Activated effector memory CD4-positive, alpha-beta T cell treated with Interleukin-2 at 50 U/mL for 16 hours (primary cell): ENCODE measurements around the gene AGAP3.

Source experiments
- DNase-seq: peaks from one replicate; pipeline ENCODE4 v3.0.0-alpha.2; 2020

The AGAP3 gene

GRCh38 chr7:151110941-151111645, 24.8 kb downstream of the AGAP3 start:
- DNase-seq = peak; percentile 63

- no peak for DNase-seq
These were observed 27.3 kb downstream of the AGAP3 start for GRCh38 chr7:151113344-151114150.

GRCh38 chr7:151114151-151115090, 28.1 kb downstream of the AGAP3 start:
- DNase-seq = no peak

- DNase-seq = no peak
These were observed 29.0 kb downstream of the AGAP3 start for GRCh38 chr7:151115121-151115835.

GRCh38 chr7:151115836-151116418, 29.7 kb downstream of the AGAP3 start:
- DNase-seq = no peak

- DNase-seq = no peak
These were observed 30.5 kb downstream of the AGAP3 start for GRCh38 chr7:151116603-151117440.

GRCh38 chr7:151117565-151117964, 31.3 kb downstream of the AGAP3 start:
- DNase-seq = peak; percentile 58

- DNase-seq = no peak
These were observed 32.1 kb downstream of the AGAP3 start for GRCh38 chr7:151118108-151119054.

- no peak for DNase-seq
These were observed 32.8 kb downstream of the AGAP3 start for GRCh38 chr7:151119055-151119415.

GRCh38 chr7:151119902-151120301, 33.6 kb downstream of the AGAP3 start:
- no peak for DNase-seq

- no peak for DNase-seq
These were observed 34.6 kb downstream of the AGAP3 start for GRCh38 chr7:151120896-151121295.

GRCh38 chr7:151121380-151122170, 35.3 kb downstream of the AGAP3 start:
- no peak for DNase-seq

- no peak for DNase-seq
These were observed 36.0 kb downstream of the AGAP3 start for GRCh38 chr7:151122276-151122675.

GRCh38 chr7:151122796-151123157, 36.5 kb downstream of the AGAP3 start:
- DNase-seq = no peak

- DNase-seq = no peak
These were observed 37.0 kb downstream of the AGAP3 start for GRCh38 chr7:151123158-151123821.

GRCh38 chr7:151123822-151124464, 37.7 kb downstream of the AGAP3 start:
- peak; percentile 66 for DNase-seq

- DNase-seq = no peak
These were observed 38.2 kb downstream of the AGAP3 start for GRCh38 chr7:151124481-151124880.

GRCh38 chr7:151124899-151125399, 38.7 kb downstream of the AGAP3 start:
- no peak for DNase-seq
